Activated gamma-delta T cell treated with Interleukin-2 at 50 U/mL for 16 hours (primary cell): ENCODE results near the gene TAF10.

Source experiments
- DNase-seq: peaks from one replicate; pipeline ENCODE4 v3.0.0-alpha.2; 2020

Gene TAF10

DNA sequence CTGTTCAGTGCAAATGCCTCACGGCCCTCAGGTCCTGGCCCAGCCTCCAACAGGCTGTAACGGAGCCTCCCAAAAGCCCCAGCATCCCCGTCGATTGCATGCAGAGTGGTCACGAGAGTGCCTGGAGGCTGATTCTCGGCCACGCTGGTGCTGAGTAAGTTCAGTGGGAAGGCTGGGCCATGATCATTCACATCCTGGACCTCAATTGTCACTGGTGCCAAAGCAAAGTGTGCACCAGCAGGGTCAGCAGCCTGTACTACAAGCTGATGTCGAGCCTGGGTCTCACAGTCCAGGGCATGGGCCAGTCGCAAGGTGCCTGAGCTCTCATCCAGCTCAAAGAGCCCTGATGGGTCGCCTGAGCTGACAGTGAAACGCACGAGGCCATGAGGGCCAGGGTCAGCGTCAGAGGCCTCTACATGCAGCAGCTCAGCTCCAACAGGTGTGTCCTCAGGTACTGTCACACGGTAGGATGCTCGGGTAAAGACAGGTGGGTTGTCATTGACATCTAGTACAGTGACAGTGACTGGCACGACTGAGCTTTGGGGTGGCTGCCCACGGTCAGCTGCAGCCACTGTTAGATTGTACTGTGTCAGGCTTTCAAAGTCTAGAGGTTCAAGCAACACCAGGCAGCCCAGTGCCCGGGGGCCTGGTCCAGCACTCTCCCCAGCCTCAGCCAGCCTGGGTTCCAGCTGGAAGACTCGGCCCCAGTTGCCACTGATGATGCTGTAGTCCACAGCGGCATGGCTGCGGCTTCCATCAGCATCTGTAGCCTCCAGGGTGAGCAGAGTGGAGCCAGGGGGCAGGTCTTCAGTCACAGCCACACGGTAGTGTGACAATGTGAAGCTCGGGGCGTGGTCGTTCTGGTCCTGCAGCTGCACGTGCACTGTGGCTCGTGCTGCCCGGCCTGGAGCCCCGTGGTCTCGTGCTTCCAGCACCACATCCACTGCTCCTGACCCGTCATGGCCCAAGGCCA is 11.7 kb upstream of the TAF10 start:
- no peak for DNase-seq

DNA sequence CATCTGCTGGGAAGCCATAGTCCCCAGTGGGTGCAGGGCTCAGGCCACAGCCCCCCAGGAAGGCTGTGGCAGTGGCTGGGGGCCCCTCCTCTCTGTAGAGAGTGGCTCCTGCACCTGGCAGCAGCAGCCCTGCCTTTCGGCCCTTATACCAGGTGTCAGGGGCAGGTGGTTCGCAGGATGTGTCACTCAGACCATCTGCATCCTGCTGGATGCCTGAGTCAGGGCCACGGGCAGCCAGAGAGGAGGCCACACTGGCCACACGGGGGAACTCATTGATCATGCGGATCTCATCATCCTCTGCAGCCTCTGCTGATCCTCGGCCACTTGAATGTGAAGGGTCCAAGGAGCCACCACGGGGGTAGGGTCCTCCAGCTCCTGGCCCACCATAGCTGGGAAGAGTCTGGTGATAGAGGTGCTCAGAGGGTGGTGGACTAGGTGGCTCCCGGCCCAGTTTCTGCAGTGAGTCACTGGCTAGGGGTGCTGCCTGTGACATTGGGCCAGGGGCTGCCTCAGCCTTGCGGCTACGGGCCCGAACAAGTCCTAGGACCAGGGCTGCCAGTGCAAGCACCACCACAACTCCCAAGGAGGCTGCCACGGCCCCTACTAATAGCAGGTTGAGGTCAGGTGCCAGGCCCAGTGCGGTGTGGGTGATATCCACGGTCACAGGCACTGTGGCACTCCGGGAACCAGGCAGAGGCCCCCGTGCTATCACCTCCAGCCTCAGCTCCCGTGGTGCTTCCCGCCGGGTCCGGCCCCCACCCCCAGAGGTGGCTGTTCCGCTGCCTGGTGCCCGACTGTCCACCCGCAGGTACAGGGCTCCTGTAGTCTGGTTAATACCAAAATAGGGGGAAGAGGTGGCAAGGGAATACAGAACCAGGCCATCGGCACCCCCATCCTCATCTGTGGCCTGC is 10.5 kb upstream of the TAF10 start:
- no peak for DNase-seq

DNA sequence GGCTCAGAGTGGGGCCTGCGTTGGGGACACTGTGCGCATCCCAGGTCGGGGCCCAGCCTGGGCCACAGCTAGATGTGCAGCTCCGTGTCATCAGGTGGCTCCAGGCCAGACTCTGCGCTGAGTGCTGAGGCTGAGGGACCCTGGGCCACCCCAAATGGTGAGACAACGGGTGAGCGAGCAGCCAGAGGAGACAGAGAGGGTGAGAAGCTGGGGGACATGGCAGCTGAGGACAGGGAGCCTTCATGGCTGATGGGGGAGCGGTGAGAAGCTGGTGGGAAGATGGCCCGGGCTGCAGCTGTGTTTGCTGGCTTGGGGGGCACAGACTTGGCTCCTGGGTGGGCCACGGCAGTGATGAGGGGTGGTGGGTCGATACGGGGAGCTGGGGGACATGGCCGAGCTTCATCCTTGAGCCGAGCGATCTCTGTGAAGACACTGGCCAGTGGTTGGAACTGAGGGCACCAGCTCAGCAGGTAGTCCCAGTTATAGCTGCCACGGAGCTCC is 9.7 kb upstream of the TAF10 start:
- no peak for DNase-seq

DNA sequence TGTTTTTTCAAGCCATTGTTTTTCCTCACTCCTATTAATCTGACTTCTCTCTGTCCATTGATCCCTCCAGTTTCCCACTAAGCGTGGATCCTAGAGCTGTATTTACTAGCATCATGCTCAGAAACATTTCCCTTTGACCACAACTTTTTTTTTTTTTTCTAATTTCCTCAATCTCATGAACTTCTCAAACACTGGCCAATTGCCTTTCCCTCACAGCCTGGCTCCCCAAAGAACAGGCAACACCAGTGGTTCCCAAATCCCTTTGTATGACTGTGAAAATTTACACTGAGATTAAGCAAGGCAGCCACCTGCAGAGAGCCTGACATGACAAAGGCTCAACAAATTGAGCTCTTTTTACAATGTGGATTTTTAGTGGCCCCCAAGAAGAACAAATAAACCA is 8.6 kb upstream of the TAF10 start:
- DNase-seq, result no peak

DNA sequence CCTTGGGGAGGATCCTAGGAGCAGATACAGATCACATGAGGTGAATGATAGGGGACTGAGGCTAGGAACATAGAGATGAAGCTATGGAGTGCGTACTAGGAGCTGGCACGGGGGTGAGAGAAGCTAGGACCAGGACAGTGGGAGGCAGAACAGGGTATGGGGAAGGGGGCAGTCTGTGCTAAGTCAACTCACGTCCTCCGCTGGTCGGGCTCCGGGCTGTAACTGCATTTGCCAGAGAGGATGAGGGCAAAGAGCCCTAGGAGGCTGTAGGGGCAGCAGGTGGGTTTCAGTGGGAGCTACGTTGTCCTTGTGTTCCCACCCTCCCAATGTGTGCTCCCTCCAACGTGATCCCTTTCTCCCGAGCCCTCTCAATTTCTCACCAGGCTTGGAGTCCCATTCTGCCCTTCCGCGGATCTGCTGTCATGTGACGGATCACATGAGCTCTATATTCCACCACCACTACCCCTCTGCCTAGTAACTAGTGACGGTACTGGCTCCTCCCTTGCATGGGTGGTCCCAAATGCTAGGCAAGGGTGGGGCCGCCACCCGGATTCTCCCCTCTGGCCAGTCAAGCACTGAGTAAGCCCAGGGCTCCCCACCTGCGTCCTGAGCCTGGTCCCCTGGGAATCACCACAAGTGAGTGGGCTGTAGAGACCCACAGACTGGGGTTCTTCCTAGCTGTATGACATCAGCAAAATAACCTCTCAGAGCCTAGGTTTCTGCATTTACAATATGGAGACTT is 7.2 kb upstream of the TAF10 start, which contains the start of gene TPP1:
TSS of gene TPP1 (minus strand) at position 419 of the 742 bp plus-strand sequence. CDS start at position 397, 22 bp downstream.
- DNase-seq, result peak; percentile 89

DNA sequence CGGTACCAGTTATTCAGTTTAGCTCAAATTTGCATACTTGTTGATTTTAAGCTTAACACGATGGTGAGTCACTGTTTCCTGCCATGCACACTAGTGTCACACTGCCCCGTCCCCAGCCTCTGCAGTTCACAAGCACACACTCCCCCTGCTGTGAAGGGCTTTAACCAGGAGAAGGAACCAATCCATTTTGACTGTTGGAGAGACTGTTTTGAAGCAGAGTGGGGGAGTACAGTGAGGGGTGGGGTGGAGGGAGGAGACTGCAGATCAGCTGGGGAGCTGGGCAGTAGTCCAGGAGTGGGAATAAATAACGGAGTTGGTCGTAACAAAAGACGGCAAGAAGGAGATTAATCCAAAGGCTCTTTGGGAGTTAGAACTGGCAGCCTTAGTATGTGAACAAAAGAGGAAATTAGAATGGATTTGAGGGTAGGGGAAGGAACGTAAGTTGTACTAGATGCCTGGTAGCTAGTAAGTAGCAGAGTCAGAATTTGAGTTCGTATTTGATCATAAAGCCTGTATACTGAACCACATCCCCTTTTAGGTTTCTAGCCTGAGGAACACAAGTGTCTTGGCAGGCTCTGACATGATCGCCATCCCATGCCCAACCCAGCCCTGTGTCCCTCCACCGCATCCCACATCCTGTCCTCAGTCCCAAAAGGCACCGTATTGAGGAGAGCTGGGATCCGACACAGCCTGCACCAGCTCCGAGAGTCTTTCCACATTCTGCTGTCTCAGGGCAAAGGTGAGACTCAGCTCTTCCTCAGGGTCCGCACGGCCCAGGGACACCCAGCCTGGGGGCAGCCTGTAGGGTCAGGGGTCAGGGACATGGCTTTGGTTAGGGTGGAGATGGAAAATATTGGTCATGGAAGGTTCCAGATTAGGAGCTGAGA is 6.3 kb upstream of the TAF10 start:
- DNase-seq, result peak; percentile 57

DNA sequence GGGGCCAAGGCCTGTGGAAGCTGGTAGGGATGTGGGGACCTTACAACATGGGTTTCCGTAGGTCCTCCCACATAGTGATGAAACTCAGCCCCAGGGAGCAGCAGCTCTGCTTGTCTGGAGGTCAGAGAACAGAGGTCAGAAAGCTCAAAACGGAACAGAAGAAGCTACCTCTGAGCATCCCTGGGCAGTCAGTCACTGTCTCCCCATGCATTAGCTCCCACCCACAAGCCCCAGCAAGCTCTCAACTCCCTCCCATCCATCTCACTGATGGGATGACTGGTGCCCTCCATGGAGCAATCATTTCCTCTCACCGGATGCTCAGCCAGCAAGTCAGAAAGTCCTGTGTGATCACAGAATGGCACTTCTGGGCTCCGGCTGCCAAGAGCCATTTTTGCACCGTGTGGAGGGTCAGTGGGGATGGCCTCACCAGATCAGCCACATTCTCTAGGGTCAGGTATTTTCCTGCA is 5.3 kb upstream of the TAF10 start:
- no peak for DNase-seq

DNA sequence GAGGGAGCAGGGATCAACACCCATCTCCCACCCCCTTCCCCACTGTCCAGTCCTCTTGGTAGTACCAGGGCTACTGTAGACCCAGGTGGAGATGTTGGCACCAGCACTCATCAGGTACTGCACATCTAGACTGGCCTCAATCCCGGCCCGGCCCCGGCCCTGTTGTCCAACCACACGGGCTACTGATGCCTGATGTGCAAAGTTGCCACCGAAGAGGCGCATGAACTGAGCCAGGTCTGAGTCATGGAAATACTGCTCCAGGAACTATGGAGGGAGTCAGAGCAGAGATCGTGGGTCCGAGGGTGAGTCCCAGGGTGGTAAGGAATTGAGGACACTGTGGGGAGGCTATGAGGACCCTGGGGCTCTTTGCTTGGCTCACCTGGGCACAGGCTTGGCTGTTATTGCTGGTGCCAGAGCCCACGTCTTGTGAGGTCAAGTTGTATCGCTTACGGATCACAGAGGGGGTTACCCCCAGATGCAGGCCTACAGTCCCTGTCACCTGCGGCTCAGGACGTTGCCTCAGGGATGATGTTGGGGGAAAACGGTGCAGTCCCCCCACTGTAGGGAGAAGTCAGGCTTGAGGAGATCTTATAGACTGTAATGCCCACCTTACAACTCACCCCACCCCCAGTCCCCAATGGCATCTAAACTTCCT is 4.7 kb upstream of the TAF10 start:
- no peak for DNase-seq

DNA sequence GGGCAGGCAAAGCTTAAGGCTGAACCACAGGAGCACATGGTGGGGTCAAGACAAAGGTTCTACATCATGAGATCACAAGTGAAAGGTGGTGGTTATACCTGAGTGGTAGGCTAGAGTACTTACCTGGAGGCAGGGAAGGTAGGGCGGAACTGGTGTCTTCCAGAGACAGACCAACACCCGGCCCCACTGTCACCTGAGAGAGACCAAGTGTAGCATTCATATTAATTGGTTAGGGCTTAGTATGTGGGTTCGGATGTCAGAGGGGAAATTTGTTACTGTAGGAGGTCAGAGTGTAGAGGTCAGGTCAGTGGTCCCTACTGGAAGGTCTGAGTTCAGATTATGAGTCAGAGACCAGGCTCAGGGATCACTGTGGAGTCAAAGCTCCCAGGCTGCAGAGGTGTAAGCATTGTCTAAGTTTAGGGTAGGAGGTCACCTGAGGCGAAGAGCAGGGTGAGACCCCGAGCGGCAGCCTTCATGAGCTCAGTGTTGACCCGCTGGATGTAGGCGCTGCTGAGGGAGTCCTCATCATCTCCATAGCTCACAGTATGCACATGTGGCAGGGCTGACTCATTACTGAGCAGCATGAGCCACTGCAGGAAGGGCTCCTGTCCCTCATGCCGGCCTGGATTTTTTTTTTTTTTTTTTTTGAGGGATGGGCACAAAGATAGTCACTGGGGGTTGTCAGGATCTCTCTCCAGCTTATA is 4.0 kb upstream of the TAF10 start:
- no peak for DNase-seq

DNA sequence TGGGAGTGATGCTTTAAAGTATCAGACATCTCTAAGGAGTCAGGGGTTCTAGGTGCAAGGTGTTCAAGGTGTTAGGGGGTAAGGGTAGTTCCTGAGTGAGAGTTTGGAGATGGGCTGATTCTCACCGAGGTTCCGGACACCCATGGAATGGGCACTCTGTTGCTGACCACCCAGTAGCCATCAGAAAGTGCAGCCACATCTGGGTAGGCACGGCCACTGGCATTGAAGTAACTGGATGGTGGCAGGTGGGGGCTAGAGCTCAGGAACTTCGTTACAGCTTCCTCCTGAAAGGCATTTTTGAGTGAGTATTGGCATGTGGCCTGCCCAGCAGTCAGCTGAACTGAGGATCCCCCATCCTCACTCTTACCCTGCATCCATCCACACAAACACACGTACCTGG is 3.0 kb upstream of the TAF10 start:
- no peak for DNase-seq

DNA sequence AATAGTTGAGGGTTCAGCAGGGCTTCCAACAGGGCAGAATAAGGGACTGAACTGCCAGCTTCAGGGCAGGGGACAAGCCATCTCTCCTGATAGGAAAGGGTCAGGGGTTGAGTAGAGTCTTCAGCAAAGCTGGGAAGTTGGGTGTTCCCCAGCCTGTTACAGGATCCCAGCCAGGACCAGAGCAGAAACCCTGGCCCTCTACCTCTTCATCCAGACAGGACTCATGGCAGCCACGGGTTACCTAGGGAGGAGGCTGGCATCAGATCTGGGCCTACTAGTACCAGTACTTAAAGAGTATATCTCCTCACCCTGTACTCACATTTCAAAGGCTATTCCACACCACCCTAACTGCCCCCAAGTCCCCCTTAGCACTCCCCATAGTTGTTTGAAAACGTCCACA is 2.4 kb upstream of the TAF10 start:
- no peak for DNase-seq

DNA sequence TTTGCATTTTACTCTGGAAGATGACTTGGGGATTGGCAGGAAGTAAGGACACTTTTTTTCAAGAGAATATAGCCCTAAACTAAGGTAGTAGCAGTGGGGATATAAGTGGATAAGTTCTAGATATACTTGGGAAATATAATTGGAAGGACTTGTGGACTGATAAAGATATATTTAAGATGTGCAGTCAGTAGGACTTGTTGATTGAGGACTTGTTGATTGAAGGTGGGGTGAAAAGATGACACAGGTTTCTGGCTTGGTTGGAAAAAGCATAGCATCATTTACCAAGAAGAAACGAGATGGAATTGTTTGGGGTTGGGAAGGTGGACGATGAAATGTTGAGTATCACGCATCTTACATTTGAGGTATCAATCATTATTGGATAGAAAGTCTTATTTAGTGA is 1.5 kb upstream of the TAF10 start:
- no peak for DNase-seq

DNA sequence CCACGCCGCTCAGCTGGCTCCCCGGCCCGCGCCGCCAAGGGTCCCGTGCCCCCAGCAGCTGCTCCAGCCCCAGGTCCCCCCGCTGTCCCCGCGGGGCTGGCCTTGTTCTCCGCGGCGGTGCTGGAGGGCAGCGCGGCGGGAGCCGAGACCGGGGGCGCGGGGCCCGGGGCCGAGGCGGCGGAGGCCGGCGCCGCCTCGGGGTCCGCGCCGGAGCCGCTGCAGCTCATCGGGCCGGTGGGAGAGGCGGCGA is 128 bp downstream of the TAF10 start:
- no peak for DNase-seq

DNA sequence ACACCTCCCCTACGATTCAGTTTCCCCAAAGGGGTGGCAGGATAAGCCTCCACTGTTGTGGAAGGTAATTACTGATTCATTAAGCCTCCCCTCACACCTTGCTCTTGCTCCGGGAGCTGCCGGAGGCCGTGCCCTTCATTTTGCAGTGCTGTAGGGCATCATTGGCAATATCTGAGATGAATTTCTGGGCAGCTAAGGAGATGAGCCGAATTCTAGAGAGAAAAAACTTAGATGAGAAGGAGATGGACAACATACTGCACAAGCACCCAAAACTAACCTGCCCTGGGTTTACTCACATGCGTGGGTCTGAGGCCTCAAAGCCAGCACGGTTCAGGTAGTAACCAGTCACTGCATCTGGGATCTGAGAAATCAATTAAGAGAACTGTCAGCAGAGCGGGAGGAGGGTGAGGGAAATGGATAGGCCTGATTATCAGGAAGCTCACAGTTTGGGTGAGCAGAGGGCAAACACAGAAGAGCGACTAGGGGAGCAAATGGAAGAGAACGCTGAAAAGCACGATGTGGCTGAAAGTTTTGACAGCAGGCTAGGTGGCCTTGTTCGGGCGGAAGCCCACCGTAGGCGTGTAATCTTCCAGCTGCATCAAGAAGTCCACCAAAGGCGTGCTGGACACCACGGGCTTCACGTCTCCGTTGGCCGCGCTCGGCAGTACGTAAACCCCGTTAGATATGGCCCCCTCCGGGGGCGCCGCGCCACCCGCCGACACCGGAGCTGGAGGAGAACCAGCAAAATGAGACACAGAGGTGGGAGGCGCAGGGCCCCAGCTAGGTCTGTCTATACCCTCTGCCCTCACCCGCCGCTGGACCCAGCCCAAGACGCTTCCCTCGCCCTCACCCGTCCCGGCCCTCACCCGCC is 689 bp downstream of the TAF10 start:
- peak; percentile 29 for DNase-seq

DNA sequence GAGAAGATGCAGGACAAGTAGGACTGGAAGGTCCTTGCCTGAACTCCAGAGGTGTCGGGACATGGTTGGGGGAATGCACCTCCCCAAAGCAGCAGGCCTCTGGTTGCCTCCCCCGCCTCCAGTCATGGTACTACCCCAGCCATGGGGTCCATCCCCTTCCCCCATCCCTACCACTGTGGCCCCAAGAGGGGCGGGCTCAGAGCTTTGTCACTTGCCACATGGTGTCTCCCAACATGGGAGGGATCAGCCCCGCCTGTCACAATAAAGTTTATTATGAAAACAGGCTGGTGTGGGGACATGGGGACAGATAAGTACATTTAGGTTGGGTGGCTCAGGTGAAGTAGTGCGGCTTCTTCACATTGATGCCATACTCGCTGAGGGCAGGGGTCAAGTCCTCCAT is 1.4 kb downstream of the TAF10 start:
- no peak for DNase-seq

DNA sequence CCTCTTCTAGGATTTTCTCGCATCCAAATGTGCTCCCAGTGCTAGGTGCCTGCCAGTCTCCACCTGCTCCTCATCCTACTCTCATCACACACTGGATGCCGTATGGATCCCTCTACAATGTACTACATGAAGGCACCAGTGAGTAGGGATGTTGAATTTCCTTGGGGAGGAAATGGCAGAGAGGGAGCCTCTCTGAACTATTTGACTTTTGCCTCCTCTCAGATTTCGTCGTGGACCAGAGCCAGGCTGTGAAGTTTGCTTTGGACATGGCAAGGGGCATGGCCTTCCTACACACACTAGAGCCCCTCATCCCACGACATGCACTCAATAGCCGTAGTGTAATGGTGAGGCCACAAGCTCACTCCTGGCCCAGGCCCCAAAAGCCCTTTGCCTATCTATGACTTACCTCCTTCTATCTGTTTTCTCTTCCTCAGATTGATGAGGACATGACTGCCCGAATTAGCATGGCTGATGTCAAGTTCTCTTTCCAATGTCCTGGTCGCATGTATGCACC is 2.5 kb downstream of the TAF10 start:
- DNase-seq, result no peak

DNA sequence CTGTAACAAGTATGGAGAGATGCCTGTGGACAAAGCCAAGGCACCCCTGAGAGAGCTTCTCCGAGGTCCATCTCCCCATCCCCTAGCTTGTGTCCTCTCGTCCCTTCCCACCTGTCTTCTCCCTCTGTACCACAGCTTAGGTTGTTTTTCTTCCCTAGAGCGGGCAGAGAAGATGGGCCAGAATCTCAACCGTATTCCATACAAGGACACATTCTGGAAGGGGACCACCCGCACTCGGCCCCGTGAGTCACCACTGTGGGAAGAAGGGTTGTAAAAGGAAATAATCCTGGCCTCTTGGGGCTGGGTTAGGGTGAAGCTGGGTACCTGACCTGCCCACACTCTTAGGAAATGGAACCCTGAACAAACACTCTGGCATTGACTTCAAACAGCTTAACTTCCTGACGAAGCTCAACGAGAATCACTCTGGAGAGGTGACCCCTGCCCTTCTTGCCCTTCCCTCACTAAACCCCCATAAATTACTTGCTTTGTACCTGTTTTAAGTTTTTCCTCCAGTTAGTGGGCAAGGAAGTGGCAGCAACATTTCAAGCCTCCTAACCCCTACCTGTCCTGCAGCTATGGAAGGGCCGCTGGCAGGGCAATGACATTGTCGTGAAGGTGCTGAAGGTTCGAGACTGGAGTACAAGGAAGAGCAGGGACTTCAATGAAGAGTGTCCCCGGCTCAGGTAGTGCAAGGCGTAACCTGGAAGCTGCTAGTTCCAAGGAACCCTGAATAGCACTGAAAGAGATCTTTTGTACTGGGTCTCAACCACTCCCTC is 3.1 kb downstream of the TAF10 start:
- DNase-seq, result no peak

DNA sequence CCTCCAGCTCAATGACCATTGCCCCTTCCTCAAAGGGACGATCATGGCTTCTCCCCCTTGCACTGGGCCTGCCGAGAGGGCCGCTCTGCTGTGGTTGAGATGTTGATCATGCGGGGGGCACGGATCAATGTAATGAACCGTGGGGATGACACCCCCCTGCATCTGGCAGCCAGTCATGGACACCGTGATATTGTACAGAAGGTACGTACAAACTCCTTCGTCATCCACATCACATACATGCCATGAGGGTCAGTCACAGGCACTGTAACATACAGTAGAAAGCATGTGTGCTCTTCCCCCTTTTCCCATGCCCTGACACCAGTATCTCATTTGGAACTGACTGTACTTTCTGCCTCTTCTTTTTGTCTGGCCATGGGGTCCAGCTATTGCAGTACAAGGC is 4.0 kb downstream of the TAF10 start:
- no peak for DNase-seq
